ENCODE data around the gene TLL1. TPM values are rescaled to one million over a fixed set of nuclear protein-coding genes. Genes with fewer than 3 reads are reported as not detected.

The TLL1 gene
- total RNA-seq, 3 donors from 2014 or later: 4.0 to 11.5 (median 4.3) TPM

- H3K27ac ChIP-seq: no peak overlapping the region
- no peak overlapping the region for H3K4me3 ChIP-seq
- intact Hi-C loops (cut with DNase I; ENCODE audit: low total_unique reads): no loop called here
- H3K4me1 ChIP-seq: no peaks in the 10 kb centered on the region
- H3K27me3 ChIP-seq: no peaks in the 10 kb centered on the region
- no peak for DNase-seq (ENCODE audit: low spot score in 2 of 2)
- no peak for TF ChIP-seq POLR2A (IDR thresholded peaks at IDR 0.05)
- TF ChIP-seq POLR2AphosphoS5 (IDR thresholded peaks at IDR 0.05): no peak
- TF ChIP-seq CTCF (IDR thresholded peaks at IDR 0.05): no peak
- H3K36me3 ChIP-seq: peaks cover 3% of the 10 kb centered on the region
- no peaks in the 10 kb centered on the region for H3K9me3 ChIP-seq
These were observed 118.5 kb downstream of the TLL1 start for GRCh38 chr4:165991325-165992180.

DNA sequence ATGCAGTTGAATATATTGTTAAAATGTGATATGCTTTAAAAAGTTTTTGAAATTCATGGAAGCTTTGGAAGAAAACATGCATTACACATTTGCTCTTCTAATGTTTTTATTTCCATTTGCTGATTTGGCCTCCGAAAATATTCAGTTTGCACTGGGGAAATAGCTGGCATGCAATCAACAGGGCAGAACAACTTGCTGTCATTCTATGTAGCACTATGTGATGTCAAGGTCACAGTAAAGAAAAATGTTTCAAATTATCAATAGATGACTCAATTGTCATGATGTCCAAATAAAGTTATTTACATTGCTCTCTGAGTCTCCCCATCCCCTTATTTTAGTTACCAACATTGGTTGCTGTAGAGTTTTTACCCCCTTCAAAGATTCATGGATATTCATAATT lies 119.2 kb downstream of the TLL1 start:
- DNase-seq (ENCODE audit: low spot score in 2 of 2): no peak
- H3K27me3 ChIP-seq: no peaks in the 10 kb centered on the region
- no peak overlapping the region for H3K4me3 ChIP-seq
- intact Hi-C loops (cut with DNase I; ENCODE audit: low total_unique reads): no loop called here
- H3K27ac ChIP-seq: no peak overlapping the region
- peaks cover 3% of the 10 kb centered on the region for H3K36me3 ChIP-seq
- no peaks in the 10 kb centered on the region for H3K9me3 ChIP-seq
- TF ChIP-seq POLR2AphosphoS5 (IDR thresholded peaks at IDR 0.05) (no peak), CTCF (IDR thresholded peaks at IDR 0.05) (no peak), POLR2A (IDR thresholded peaks at IDR 0.05) (no peak)
- no peaks in the 10 kb centered on the region for H3K4me1 ChIP-seq

DNA sequence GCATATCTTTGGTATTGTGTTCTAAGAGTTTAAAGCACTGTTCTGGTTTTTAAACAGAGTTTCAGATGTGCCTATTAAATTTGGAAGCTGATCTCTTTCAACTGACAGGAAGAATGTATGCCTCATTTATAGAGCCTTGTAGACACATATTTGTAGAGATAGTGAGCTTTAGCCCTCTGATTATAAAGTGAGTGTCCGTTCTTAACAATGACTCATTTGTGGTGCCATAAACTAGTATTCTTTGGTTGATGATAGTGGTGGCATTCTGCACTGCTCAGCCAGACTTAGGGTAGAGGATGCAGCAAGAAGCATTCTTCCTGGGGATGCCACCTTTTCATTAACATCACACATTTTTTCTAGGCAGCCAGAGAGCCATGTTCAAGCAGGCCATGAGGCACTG lies 121.7 kb downstream of the TLL1 start:
- TF ChIP-seq CTCF (IDR thresholded peaks at IDR 0.05): no peak
- no peak for TF ChIP-seq POLR2A (IDR thresholded peaks at IDR 0.05)
- no peak for TF ChIP-seq POLR2AphosphoS5 (IDR thresholded peaks at IDR 0.05)
- Histone ChIP-seq H3K9me3 (no peaks in the 10 kb centered on the region), H3K36me3 (peaks cover 3% of the 10 kb centered on the region), H3K4me3 (no peak overlapping the region), H3K4me1 (no peaks in the 10 kb centered on the region), H3K27ac (no peak overlapping the region), H3K27me3 (no peaks in the 10 kb centered on the region)
- DNase-seq (ENCODE audit: low spot score in 2 of 2): no peak
- intact Hi-C loops (cut with DNase I; ENCODE audit: low total_unique reads): no loop called here

GRCh38 chr4:166003811-166004210 lies 130.8 kb downstream of the TLL1 start:
- no peaks in the 10 kb centered on the region for H3K27me3 ChIP-seq
- intact Hi-C loops (cut with DNase I; ENCODE audit: low total_unique reads): no loop called here
- H3K4me3 ChIP-seq: no peak overlapping the region
- no peak for TF ChIP-seq POLR2AphosphoS5 (IDR thresholded peaks at IDR 0.05)
- no peak for TF ChIP-seq CTCF (IDR thresholded peaks at IDR 0.05)
- no peak for TF ChIP-seq POLR2A (IDR thresholded peaks at IDR 0.05)
- H3K4me1 ChIP-seq: no peaks in the 10 kb centered on the region
- H3K27ac ChIP-seq: no peak overlapping the region
- no peak for DNase-seq (ENCODE audit: low spot score in 2 of 2)
- H3K36me3 ChIP-seq: no peaks in the 10 kb centered on the region
- H3K9me3 ChIP-seq: no peaks in the 10 kb centered on the region

DNA sequence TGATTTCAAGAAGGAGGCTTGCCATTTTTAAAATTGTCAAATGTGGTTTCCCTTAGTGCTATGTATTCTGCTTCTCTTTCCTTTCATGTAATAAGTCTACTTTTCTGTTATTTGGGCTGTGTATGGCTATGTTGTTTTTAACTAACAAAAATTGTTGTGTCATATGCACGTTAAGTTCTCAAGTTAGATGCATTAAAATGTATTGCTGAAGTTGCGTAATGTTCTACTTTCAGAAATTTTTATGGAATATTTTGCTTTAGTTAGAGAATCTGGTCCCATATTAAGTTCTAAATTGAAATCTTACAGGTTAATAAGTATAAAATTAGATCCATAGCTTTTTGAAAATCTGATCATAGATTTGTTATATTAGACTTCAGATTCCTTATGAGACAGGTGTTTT lies 133.2 kb downstream of the TLL1 start:
- Histone ChIP-seq H3K9me3 (no peaks in the 10 kb centered on the region), H3K4me3 (no peak overlapping the region), H3K27ac (no peak overlapping the region), H3K4me1 (no peaks in the 10 kb centered on the region), H3K27me3 (no peaks in the 10 kb centered on the region), H3K36me3 (no peaks in the 10 kb centered on the region)
- DNase-seq (ENCODE audit: low spot score in 2 of 2): no peak
- intact Hi-C loops (cut with DNase I; ENCODE audit: low total_unique reads): no loop called here
- TF ChIP-seq CTCF (IDR thresholded peaks at IDR 0.05): no peak
- TF ChIP-seq POLR2AphosphoS5 (IDR thresholded peaks at IDR 0.05): no peak
- no peak for TF ChIP-seq POLR2A (IDR thresholded peaks at IDR 0.05)

All from breast epithelium (tissue), 4 donors.